Karpas-422 (cell line): Measurements from ENCODE around the gene AP4B1. TPM values are rescaled to one million over a fixed set of nuclear protein-coding genes. Genes with fewer than 3 reads are reported as not detected.
"Not testable (repeated sequence)": the region's sequence is repeated elsewhere in the genome, so short reads cannot be mapped to it uniquely, and the experiment has no call there.

Experiments
- DNase-seq: peaks from one replicate; pipeline ENCODE4 v3.0.0-alpha.2; 2015
- H2AFZ ChIP-seq: fragments of 200-600 bp; sonication (generic); 2 replicates; pipeline ENCODE4 v1.6.1; 2014; ENCODE audit warnings: antibody characterized with exemption, low read length, mixed read lengths
- H3K27ac ChIP-seq: fragments of 200-600 bp; sonication (generic); 2 replicates; pipeline ENCODE4 v1.5.1; 2014; ENCODE audit warnings: mild to moderate bottlenecking, low read length, moderate library complexity
- H3K27me3 ChIP-seq: fragments of 200-600 bp; sonication (generic); 2 replicates; pipeline ENCODE4 v1.6.1; 2014; ENCODE audit warnings: low read length, mixed read lengths
- H3K36me3 ChIP-seq: fragments of 200-600 bp; sonication (generic); 2 replicates; pipeline ENCODE4 v1.6.1; 2014; ENCODE audit warnings: low read length, mixed read lengths; ENCODE audit not compliant: insufficient read depth
- H3K4me1 ChIP-seq: fragments of 200-600 bp; sonication (generic); 2 replicates; pipeline ENCODE4 v1.6.1; 2014; ENCODE audit warnings: mild to moderate bottlenecking, low read length, mixed read lengths
- H3K4me2 ChIP-seq: fragments of 200-600 bp; sonication (generic); 2 replicates; pipeline ENCODE4 v1.6.1; 2014; ENCODE audit warnings: low read length, low read depth, mild to moderate bottlenecking; ENCODE audit not compliant: poor library complexity, severe bottlenecking
- H3K4me3 ChIP-seq: fragments of 200-600 bp; sonication (generic); 2 replicates; pipeline ENCODE4 v1.5.1; 2014; ENCODE audit warnings: mild to moderate bottlenecking, antibody characterized with exemption, low read length, mixed read lengths
- H3K79me2 ChIP-seq: fragments of 200-600 bp; sonication (generic); 2 replicates; pipeline ENCODE4 v1.6.1; 2014; ENCODE audit warnings: mild to moderate bottlenecking, low read length, mixed read lengths
- H3K9ac ChIP-seq: fragments of 200-600 bp; sonication (generic); 2 replicates; pipeline ENCODE4 v1.6.0; 2014; ENCODE audit warnings: low read length
- H3K9me2 ChIP-seq: fragments of 200-600 bp; sonication (generic), shearing (Covaris generic); replicated peaks from 2 replicates; pipeline ENCODE4 v1.6.0; 2014; ENCODE audit warnings: mild to moderate bottlenecking, low read length, moderate library complexity; ENCODE audit not compliant: insufficient read depth
- H3K9me3 ChIP-seq: fragments of 300-700, 200-600 bp; sonication (generic); 2 replicates; pipeline ENCODE4 v1.6.1; 2014; ENCODE audit warnings: low read length, mixed read lengths
- H4K20me1 ChIP-seq: fragments of 200-600 bp; sonication (generic); 2 replicates; pipeline ENCODE4 v1.6.1; 2014; ENCODE audit warnings: mild to moderate bottlenecking, antibody characterized with exemption, low read length, low read depth; ENCODE audit not compliant: insufficient read depth
- total RNA-seq: library from RNA; depleted of rRNA; stranded (reverse); fragments of >200 nt; shearing (Covaris generic); gene quantifications from 2 replicates; pipeline ENCODE4 v1.2.3, GENCODE V29; 2014; ENCODE audit warnings: low replicate concordance; rRNA removed

AP4B1 gene
- total RNA-seq = 35.3 and 64.0 TPM in 2 replicates

DNA sequence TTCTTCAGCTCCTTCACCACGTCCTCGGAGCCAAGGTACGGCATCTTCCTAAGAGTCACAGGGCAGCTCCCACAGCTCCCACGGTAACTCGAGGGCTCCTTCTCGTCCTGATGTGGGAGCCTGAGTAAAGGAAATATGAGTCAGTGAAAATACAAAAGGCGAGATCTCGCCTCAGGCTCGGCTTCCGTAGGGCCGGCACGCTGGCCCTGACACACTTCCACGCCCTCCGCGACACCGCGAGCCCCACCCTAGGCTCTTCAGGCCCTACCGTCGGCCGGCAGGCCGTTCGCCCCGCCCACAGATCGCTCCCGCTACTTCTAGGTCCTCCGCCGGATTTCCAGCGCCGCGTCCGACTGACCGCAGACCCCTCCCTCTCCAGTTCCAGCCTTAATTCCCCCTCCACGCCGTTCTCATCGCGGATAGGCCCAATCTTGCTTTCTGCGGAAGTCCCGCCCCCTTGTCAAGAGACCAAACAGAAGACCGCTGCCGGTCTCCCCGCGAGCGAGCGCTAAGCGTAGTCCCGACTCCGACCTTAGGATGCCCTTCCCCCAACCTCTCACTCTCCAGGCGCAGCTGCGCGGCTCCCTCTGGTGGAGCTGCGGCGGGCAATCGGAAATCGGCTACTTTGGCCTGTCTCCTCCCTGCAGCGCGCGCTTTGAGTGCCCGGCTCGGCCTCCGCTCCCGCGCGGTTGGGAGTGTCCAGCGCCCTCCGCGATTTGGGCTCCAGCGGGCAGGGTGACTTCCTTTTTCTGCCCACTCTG is at the start of gene AP4B1, which contains the start of gene DCLRE1B:
AP4B1 (minus strand) TSS at position 126 of the 761 bp plus-strand sequence; CDS start at position 44, 82 bp downstream.
DCLRE1B (plus strand) TSS at position 653 of the 761 bp plus-strand sequence. CDS start 261 bp downstream, outside the sequence.
- H4K20me1 ChIP-seq = no peaks in the 10 kb centered on the region
- peak within 1 kb of the TSS; percentile 92 for H2AFZ ChIP-seq
- H3K27ac ChIP-seq = peak within 1 kb of the TSS; percentile 68
- H3K27me3 ChIP-seq = no peaks in the 10 kb centered on the region
- H3K9me2 ChIP-seq = no peaks in the 10 kb centered on the region
- peaks cover 21% of the 10 kb centered on the region for H3K4me1 ChIP-seq
- no peaks in the 10 kb centered on the region for H3K9me3 ChIP-seq
- H3K36me3 ChIP-seq = peaks cover 33% of the 10 kb centered on the region
- peak within 1 kb of the TSS; percentile 76 for H3K4me3 ChIP-seq
- peaks cover 53% of the 10 kb centered on the region for H3K79me2 ChIP-seq
- H3K9ac ChIP-seq = peak within 1 kb of the TSS; percentile 91
- H3K4me2 ChIP-seq = peak within 1 kb of the TSS; percentile 78
- DNase-seq = peak; percentile 100

DNA sequence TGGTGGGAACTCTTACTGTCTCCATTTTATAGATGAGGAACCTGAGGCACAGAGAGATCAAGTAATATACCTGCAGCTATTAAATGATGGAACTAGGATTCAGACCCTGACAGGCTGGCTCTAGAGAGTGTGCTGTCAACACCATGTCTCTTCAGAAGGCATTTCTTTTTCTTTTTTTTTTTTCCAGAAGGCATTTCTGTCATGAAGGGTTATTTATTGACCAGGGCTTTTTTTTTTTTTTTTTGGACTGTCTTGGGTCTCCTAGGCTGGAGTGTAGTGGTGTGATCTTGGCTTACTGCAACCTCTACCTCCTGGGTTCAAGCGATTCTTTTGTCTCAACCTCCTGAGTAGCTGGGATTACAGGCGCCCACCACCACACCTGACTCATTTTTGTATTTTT is 47.1 kb upstream of the AP4B1 start:
- H4K20me1 ChIP-seq = no peaks in the 10 kb centered on the region
- peaks cover 12% of the 10 kb centered on the region for H3K4me1 ChIP-seq

DNA sequence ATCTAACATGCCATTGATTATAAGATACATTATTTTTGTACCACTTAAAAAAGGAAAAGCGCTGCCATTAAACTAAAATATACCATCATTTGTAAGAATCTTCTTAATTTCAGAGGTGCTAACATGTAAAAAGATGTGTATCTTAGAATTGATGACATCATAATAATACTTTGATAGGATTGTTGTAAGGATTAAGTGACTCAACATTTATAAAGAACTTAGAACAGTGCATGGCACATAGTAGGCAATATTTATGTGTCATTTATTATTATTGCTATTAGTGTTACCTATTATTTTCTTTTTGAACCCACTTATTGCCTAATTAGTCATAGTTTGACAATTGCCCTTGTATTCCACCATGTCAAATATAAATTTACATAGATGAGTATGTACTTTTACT is 46.3 kb upstream of the AP4B1 start:
- Histone ChIP-seq H2AFZ (no peak overlapping the region), H3K4me3 (no peak overlapping the region), H3K4me1 (peaks cover 21% of the 10 kb centered on the region), H3K36me3 (peaks cover 25% of the 10 kb centered on the region; the same call in 1 of the 2 replicates), H3K9ac (no peak overlapping the region), H3K9me3 (no peaks in the 10 kb centered on the region), H3K27ac (no peak overlapping the region), H3K27me3 (no peaks in the 10 kb centered on the region), H4K20me1 (no peaks in the 10 kb centered on the region), H3K9me2 (no peaks in the 10 kb centered on the region), H3K79me2 (peaks cover 84% of the 10 kb centered on the region), H3K4me2 (no peak overlapping the region)
- no peak for DNase-seq

More for the DNA sequence above, 47.1 kb upstream of the AP4B1 start:
- Histone ChIP-seq H2AFZ (no peak overlapping the region), H3K27me3 (no peaks in the 10 kb centered on the region), H3K36me3 (peaks cover 30% of the 10 kb centered on the region; the same call in 1 of the 2 replicates), H3K79me2 (peaks cover 76% of the 10 kb centered on the region), H3K9me2 (no peaks in the 10 kb centered on the region), H3K9ac (no peak overlapping the region), H3K9me3 (no peaks in the 10 kb centered on the region), H3K27ac (no peak overlapping the region), H3K4me3 (no peak overlapping the region), H3K4me2 (no peak overlapping the region)
- DNase-seq = no peak

DNA sequence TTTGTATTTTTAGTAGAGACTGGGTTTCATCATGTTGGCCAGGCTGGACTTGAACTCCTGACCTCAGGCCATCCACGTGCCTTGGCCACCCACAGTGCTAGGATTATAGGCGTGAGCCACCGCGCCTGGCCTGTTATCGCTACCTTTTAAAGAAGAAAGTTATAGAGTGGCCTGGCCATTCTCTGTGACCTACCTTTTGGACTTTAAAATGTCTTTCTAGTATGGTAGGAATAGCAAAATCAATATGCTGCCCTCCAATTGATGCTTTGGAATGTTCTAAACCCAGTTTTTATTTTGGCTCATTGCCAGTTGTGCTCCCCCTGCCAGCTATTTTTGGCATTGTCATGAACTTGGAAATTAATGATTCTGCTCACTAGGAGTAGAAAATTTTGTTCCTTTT is 44.4 kb upstream of the AP4B1 start:
- no peak overlapping the region for H3K27ac ChIP-seq
- peak; percentile 46 for DNase-seq
- no peaks in the 10 kb centered on the region for H4K20me1 ChIP-seq
- H3K9me3 ChIP-seq = no peaks in the 10 kb centered on the region
- no peak overlapping the region for H2AFZ ChIP-seq
- H3K36me3 ChIP-seq = peaks cover 10% of the 10 kb centered on the region; the same call in 1 of the 2 replicates
- H3K79me2 ChIP-seq = peaks cover 92% of the 10 kb centered on the region
- no peak overlapping the region for H3K4me2 ChIP-seq
- H3K4me3 ChIP-seq = no peak overlapping the region
- H3K4me1 ChIP-seq = peaks cover 29% of the 10 kb centered on the region
- H3K9me2 ChIP-seq = no peaks in the 10 kb centered on the region
- H3K27me3 ChIP-seq = no peaks in the 10 kb centered on the region
- no peak overlapping the region for H3K9ac ChIP-seq

DNA sequence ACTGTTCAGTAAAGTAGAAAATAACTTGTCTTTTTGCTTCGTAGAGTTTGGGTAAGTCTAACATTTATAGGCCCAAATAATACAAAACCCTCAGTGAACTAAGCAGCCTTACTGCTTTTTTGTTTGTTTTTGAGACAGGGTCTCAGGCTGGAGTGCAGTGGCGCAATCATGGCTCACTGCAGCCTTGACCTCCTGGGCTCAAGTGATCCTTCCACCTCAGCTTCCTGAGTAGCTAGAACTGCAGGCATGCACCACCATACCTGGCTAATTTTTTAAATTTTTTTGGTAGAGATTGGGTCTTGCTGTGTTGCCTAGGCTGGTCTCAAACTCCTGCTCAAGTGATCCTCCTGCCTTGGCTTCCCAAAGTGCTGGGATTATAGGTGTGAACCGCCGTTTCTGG is 43.6 kb upstream of the AP4B1 start:
- H3K4me1 ChIP-seq = peaks cover 29% of the 10 kb centered on the region

DNA sequence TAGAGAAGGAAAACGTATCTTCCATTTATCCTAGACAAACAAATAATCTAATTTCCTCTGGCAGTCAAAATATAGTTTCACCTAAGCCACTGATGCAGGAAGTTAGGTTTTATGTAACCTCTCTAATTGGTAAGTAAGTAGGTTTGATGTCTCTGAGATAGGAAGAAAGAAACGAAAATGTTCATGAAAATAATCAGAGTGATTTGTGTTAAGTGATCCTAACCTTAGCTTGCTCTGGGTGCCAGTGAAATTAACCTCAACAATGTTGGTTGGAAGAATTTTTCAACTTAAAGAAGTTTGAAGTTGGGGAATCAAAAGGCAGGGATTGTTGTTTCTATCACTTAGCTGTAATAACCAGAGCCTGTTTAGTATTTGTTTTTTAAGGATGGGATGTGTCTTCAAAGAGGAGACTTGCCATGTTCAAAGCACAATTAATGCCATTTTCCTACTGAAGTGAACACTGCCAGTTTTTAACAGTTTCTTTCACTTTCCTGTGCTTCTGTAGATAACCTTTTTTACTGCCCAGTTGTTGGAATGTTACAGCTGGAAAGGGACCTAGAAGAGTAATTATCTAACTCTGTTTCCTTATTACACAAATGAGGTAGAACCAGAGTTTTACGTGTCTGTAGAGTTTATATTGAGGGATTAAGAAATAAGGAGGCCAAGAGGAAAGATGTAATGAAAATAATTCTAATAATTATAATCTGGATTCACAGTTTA is 42.9 kb upstream of the AP4B1 start:
- no peak overlapping the region for H2AFZ ChIP-seq
- H4K20me1 ChIP-seq = no peaks in the 10 kb centered on the region
- H3K4me1 ChIP-seq = peaks cover 29% of the 10 kb centered on the region
- peak overlapping the region; percentile 14; the same call in 1 of the 2 replicates for H3K9ac ChIP-seq
- H3K36me3 ChIP-seq = peaks cover 11% of the 10 kb centered on the region
- H3K9me3 ChIP-seq = no peaks in the 10 kb centered on the region
- no peaks in the 10 kb centered on the region for H3K27me3 ChIP-seq
- H3K79me2 ChIP-seq = peaks cover 95% of the 10 kb centered on the region
- peak overlapping the region; percentile 57 for H3K27ac ChIP-seq
- H3K9me2 ChIP-seq = no peaks in the 10 kb centered on the region
- peak overlapping the region; percentile 51 for H3K4me2 ChIP-seq
- DNase-seq = no peak
- peak overlapping the region; percentile 10; the same call in 1 of the 2 replicates for H3K4me3 ChIP-seq

More for the DNA sequence above, 43.6 kb upstream of the AP4B1 start:
- H3K79me2 ChIP-seq = peaks cover 94% of the 10 kb centered on the region
- not testable (repeated sequence) for H2AFZ ChIP-seq, DNase-seq, H3K36me3 ChIP-seq, H3K9ac ChIP-seq, H3K27me3 ChIP-seq, H3K4me3 ChIP-seq, H3K9me2 ChIP-seq, H3K9me3 ChIP-seq, H4K20me1 ChIP-seq, H3K4me2 ChIP-seq
- peak overlapping the region; percentile 57; the same call in 1 of the 2 replicates for H3K27ac ChIP-seq

DNA sequence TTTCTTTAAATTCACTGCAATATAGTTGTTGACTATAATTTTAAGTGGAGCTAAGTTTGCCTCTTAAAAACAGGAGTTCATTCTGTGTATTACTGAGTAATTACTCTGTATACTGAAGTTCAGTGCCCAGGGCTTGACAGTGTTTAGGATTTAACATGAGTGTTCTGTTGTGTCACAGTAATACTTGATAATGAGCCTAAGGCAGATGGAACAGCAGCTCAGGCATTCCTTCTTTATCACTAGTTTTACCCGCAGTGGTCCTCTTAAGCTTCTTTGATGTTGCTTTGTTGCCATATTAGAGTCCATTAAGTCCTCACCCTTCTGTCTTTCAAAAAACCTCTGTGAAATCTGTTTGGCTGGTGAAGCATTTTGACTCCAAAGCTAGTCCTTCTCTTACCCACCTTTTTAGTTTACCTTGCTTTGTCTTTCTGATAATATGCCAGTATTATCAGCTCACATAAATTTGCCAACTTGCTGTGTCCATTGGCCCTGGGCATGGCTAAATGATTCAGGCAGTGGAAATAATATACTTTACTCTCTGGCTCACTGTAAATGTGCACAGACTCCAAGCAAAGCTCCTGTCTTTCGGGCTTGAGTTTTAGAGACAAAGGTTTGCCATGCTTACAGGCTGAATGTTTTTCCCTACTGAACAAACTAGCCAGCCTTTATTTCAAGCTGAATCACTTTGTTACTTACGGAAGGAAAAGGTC is 42.2 kb upstream of the AP4B1 start:
- Histone ChIP-seq H3K36me3 (peaks cover 11% of the 10 kb centered on the region), H3K4me1 (peaks cover 29% of the 10 kb centered on the region), H3K9me2 (no peaks in the 10 kb centered on the region), H3K27me3 (no peaks in the 10 kb centered on the region), H3K27ac (peak overlapping the region; percentile 57), H3K79me2 (peaks cover 95% of the 10 kb centered on the region), H3K9ac (peak overlapping the region; percentile 14; the same call in 1 of the 2 replicates), H3K4me2 (peak overlapping the region; percentile 51), H3K9me3 (no peaks in the 10 kb centered on the region), H2AFZ (no peak overlapping the region), H4K20me1 (no peaks in the 10 kb centered on the region), H3K4me3 (peak overlapping the region; percentile 10; the same call in 1 of the 2 replicates)
- no peak for DNase-seq
